HepG2 (cell line): Measurements from ENCODE around the gene NFXL1. TPM values are rescaled to one million over a fixed set of nuclear protein-coding genes. Genes with fewer than 3 reads are reported as not detected.
A peak's percentile ranks its signal among the peaks of the same experiment; 100 is the strongest.

Experiments used
- ARNTL ChIP-seq: sonication (generic); formaldehyde crosslinking; IDR thresholded peaks from 2 replicates; pipeline ENCODE4 v1.4.0; 2020; ENCODE audit warnings: mild to moderate bottlenecking, missing genetic modification reagents
- ATF4 ChIP-seq, 2 experiments: fragments of 450-650 bp in 1 of 2; sonication (generic) in 1 of 2; formaldehyde crosslinking; IDR thresholded peaks; 2 replicates each; pipeline versions ENCODE4 v1.5.0 to v1.8.0; 2020 to 2022; ENCODE audit warnings: mild to moderate bottlenecking in 1 of 2, missing genetic modification reagents in 1 of 2
- CREB1 ChIP-seq, 2 experiments: fragments of 450-650 bp in 1 of 2; IDR thresholded peaks; 2 replicates each; pipeline ENCODE4 v1.6.1; 2016 to 2017; ENCODE audit warnings: control low read depth in 1 of 2, mild to moderate bottlenecking in 1 of 2, missing compliant biosample characterization in 1 of 2, missing genetic modification characterization in 1 of 2
- GMEB1 ChIP-seq: sonication (generic); formaldehyde crosslinking; IDR thresholded peaks from 2 replicates; pipeline ENCODE4 v1.5.1; 2020; ENCODE audit warnings: missing genetic modification reagents, mild to moderate bottlenecking, borderline replicate concordance
- HCFC1 ChIP-seq: fragments of 150-350 bp; IDR thresholded peaks from 2 replicates; pipeline ENCODE4 v1.6.1; 2014; ENCODE audit warnings: low read depth, low read length
- ISL2 ChIP-seq: sonication (generic); formaldehyde crosslinking; IDR thresholded peaks from 2 replicates; pipeline ENCODE4 v1.5.0; 2020; ENCODE audit warnings: missing genetic modification reagents
- NAIF1 ChIP-seq: sonication (generic); formaldehyde crosslinking; IDR thresholded peaks from 2 replicates; pipeline ENCODE4 v1.5.0; 2020; ENCODE audit warnings: mild to moderate bottlenecking, missing genetic modification reagents, borderline replicate concordance
- NR2C2 ChIP-seq: sonication (generic); formaldehyde crosslinking; IDR thresholded peaks from 2 replicates; pipeline ENCODE4 v1.4.0; 2020; ENCODE audit warnings: missing genetic modification reagents, mild to moderate bottlenecking, moderate library complexity, borderline replicate concordance
- ZHX2 ChIP-seq, 2 experiments: sonication (generic) in 1 of 2; formaldehyde crosslinking in 1 of 2; IDR thresholded peaks; 2 replicates each; pipeline versions ENCODE4 v1.6.1 to v1.9.0; 2014 to 2022; ENCODE audit warnings: antibody characterized with exemption in 1 of 2, borderline replicate concordance in 1 of 2, inconsistent platforms in 1 of 2, low read depth in 1 of 2, missing genetic modification reagents in 1 of 2
- ZNF558 ChIP-seq: sonication (generic); formaldehyde crosslinking; IDR thresholded peaks from 2 replicates; pipeline ENCODE4 v1.9.0; 2022; ENCODE audit warnings: mild to moderate bottlenecking, missing genetic modification reagents, borderline replicate concordance
- ZNF609 ChIP-seq: sonication (generic); formaldehyde crosslinking; IDR thresholded peaks from 2 replicates; pipeline ENCODE4 v1.4.0; 2020; ENCODE audit warnings: mild to moderate bottlenecking, missing genetic modification reagents, borderline replicate concordance
- ZNF746 ChIP-seq: sonication (generic); formaldehyde crosslinking; IDR thresholded peaks from 2 replicates; pipeline ENCODE4 v1.8.0; 2022; ENCODE audit warnings: mild to moderate bottlenecking, missing genetic modification reagents
- ZNF788 ChIP-seq: sonication (generic); formaldehyde crosslinking; IDR thresholded peaks from 2 replicates; pipeline ENCODE4 v1.5.0; 2020; ENCODE audit warnings: mild to moderate bottlenecking, missing genetic modification reagents, borderline replicate concordance
- polyA plus RNA-seq, 8 experiments: library from polyadenylated mRNA; depleted of rRNA in 3 of 8; stranded (reverse) in 7 of 8; unstranded in 1 of 8; fragments of >200 nt; fragmentation: Illumina TruSeq in 4 of 8; extraction: Trizol in 4 of 8; gene quantifications; 2 replicates each; pipeline versions ENCODE4 v1.2.1 to v1.2.3, GENCODE V29; 2011 to 2016; ENCODE audit warnings: low read depth in 4 of 8, missing spikeins in 1 of 8, mixed read lengths in 1 of 8; ENCODE audit not compliant: insufficient read depth in 1 of 8
- total RNA-seq, 5 experiments: library from RNA; depleted of rRNA; stranded (reverse); fragments of >200 nt; fragmentation: Illumina TruSeq; extraction: Trizol; gene quantifications; 2 replicates each; pipeline ENCODE4 v1.2.3, GENCODE V29; 2016; ENCODE audit warnings: low read depth in 1 of 5

Gene NFXL1
- total and polyA plus RNA-seq, 2 of the 13 experiments (the other 11 are each of a cell fraction or from before 2014, with no cell fraction given): 12.0 to 18.6 TPM

- TF ChIP-seq ZNF609 (CRISPR knock-in tag) (no peak), ZNF746 (peak; percentile 37; the same call in 1 of the 2 replicates), NR2C2 (CRISPR knock-in tag) (peak; percentile 100), ZNF558 (CRISPR knock-in tag) (peak; percentile 60; the same call in 1 of the 2 replicates), ISL2 (no peak), GMEB1 (CRISPR knock-in tag) (peak; percentile 91), HCFC1 (peak; percentile 91), ZHX2 (IDR thresholded peaks at IDR 0.05; ENCODE audit: low read depth) (peak; percentile 36; the same call in 1 of the 2 replicates), ZHX2 (CRISPR knock-in tag; IDR thresholded peaks at IDR 0.05; ENCODE audit: borderline replicate concordance) (no peak), CREB1 (IDR thresholded peaks at IDR 0.05) (peak; percentile 64), CREB1 (CRISPR knock-in tag; IDR thresholded peaks at IDR 0.05) (peak; percentile 96), ZNF788 (peak; percentile 48; the same call in 1 of the 2 replicates), ATF4 (CRISPR knock-in tag; IDR thresholded peaks at IDR 0.05) (no peak; a peak in 1 of 4 replicates), NAIF1 (CRISPR knock-in tag) (peak; percentile 35), ARNTL (CRISPR knock-in tag) (peak; percentile 63; the same call in 1 of the 2 replicates)
These were observed at the start of gene NFXL1 (continued) for GRCh38 chr4:47914220-47914925.
